ENCODE measurements around the gene GNB2. TPM values are rescaled to one million over a fixed set of nuclear protein-coding genes. Genes with fewer than 3 reads are reported as not detected.

Gene GNB2
- total and polyA plus RNA-seq, 12 donors: 54.1 to 365 (median 213) TPM

DNA sequence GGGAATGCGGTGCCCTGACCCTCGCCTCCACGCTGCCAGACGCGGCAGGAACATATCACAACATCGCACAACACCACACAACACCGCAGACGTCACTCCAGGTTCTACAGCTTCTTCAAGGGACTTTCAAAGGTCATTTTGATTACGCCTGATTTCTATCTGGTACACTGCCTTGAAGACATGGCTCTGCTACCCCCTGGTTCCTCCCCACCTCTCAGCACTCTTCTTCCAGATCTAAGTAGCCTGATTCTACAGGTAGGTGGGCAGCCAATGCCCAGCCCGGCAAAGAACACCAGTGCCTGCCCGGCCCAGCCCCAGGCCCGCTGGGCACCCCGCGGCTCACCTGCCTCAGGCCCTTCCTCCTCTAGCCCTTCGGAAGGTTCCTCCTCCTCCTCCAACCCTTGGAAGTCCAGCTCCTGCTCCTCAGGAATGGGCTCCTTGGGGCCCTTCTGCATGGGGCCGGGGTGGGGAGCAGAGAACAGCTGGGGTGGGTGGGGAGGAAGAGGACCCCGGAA lies 12.1 kb downstream of the GNB2 start:
- intact Hi-C loops (cut with DNase I): loop anchor here in 1 of 2 donors (5.0 kb wide), 2 partner anchors 113 to 218 kb away; partner anchors contain the start of gene SAP25
- Histone ChIP-seq H3K27ac (no peak overlapping the region), H3K36me3 (replicated peaks in 1 of 2) (peaks cover 0 to 77% of the 10 kb centered on the region in 2 donors), H3K9me3 (replicated peaks in 1 of 3) (no peaks in the 10 kb centered on the region), H3K4me1 (replicated peaks in 1 of 2) (peaks cover 9 to 42% of the 10 kb centered on the region in 2 donors), H3K27me3 (no peaks in the 10 kb centered on the region), H3K4me3 (no peak overlapping the region)
- TF ChIP-seq POLR2A (IDR thresholded peaks at IDR 0.05): no peak
- TF ChIP-seq, protein P1, sequence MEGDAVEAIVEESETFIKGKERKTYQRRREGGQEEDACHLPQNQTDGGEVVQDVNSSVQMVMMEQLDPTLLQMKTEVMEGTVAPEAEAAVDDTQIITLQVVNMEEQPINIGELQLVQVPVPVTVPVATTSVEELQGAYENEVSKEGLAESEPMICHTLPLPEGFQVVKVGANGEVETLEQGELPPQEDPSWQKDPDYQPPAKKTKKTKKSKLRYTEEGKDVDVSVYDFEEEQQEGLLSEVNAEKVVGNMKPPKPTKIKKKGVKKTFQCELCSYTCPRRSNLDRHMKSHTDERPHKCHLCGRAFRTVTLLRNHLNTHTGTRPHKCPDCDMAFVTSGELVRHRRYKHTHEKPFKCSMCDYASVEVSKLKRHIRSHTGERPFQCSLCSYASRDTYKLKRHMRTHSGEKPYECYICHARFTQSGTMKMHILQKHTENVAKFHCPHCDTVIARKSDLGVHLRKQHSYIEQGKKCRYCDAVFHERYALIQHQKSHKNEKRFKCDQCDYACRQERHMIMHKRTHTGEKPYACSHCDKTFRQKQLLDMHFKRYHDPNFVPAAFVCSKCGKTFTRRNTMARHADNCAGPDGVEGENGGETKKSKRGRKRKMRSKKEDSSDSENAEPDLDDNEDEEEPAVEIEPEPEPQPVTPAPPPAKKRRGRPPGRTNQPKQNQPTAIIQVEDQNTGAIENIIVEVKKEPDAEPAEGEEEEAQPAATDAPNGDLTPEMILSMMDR (IDR thresholded peaks at IDR 0.05): no peak
- DNase-seq: no peak
- WGBS, 4 donors: 88 to 93% (median 90%) methylated on average over 15 to 17 of the region's 17 CpGs

DNA sequence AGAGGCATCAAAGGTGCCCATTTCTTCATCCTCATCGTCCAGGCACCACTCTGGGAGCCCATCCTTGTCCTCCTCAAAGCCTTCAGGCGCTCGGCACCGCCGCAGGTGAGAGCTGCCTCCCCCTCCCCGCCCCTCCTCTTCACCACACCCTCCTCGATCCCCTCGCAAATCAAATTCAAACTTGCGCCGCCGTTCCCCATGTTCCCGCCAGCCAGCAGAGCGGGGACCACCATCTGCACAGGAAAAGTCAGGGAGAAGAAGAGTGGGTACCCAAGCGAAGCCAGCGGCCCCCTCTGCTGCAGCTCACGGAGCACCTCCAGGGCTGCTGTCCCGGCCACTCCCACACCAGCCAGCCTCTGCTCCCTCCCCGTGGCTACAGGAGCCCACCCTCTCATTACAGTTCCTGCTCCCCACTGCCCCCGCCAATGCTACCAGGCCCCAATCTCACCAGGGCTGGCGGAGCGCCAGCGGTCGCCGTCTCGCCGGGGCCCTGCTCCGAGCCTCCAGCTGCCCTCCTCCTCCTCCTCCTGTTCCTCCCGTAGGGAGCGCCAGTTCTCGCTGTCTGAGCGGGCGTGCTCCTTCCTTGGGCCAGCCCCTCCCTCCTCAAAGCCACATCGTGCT lies 12.8 kb downstream of the GNB2 start:
- intact Hi-C loops (cut with DNase I): loop anchor here in 1 of 2 donors (5.0 kb wide), 2 partner anchors 114 to 219 kb away; partner anchors contain the start of gene SAP25
- peaks cover 9 to 47% of the 10 kb centered on the region in 2 donors for H3K4me1 ChIP-seq (replicated peaks in 1 of 2)
- H3K27me3 ChIP-seq: no peaks in the 10 kb centered on the region
- DNase-seq: peak in 3 of 7 donors; percentile 13 to 32 (median 25)
- peak overlapping the region in 1 of 5 donors; percentile 71 for H3K27ac ChIP-seq
- no peaks in the 10 kb centered on the region for H3K9me3 ChIP-seq (replicated peaks in 1 of 3)
- no peak overlapping the region for H3K4me3 ChIP-seq
- WGBS, 4 donors: 71 to 86% (median 77%) methylated on average over 32 to 33 of the region's 33 CpGs
- TF ChIP-seq, protein P1 (IDR thresholded peaks at IDR 0.05): no peak
- TF ChIP-seq POLR2A (IDR thresholded peaks at IDR 0.05): no peak
- peaks cover 0 to 73% of the 10 kb centered on the region in 2 donors for H3K36me3 ChIP-seq (replicated peaks in 1 of 2)

DNA sequence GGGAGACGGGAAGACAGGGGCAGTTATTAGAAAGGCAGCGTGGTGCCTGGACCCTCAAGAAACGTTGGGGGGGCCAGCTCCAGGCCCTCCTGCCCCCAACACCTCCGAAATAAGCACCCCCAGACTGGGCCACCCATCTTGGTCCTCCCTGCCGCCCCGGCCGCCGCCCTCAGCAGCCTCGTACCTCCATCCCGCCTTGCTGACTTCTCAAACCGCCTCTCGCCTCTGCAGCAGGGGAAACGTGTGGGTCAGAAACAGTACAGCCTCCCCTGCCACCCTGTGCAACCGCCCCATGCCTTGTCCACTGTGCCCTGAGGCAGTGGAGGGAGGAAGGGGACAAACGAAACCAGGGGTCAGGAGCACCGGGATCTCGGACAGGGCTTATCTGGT lies 13.3 kb downstream of the GNB2 start:
- Histone ChIP-seq H3K27ac (peak overlapping the region in 1 of 5 donors; percentile 71), H3K4me3 (no peak overlapping the region), H3K27me3 (no peaks in the 10 kb centered on the region), H3K36me3 (replicated peaks in 1 of 2) (peaks cover 0 to 68% of the 10 kb centered on the region in 2 donors), H3K4me1 (replicated peaks in 1 of 2) (peaks cover 9 to 51% of the 10 kb centered on the region in 2 donors), H3K9me3 (replicated peaks in 1 of 3) (no peaks in the 10 kb centered on the region)
- peak in 1 of 7 donors; percentile 13 for DNase-seq
- WGBS, 4 donors: 83 to 90% (median 90%) methylated on average over 13 to 17 of the region's 17 CpGs
- intact Hi-C loops (cut with DNase I): loop anchor here in 1 of 2 donors (5.0 kb wide), 2 partner anchors 115 to 220 kb away; partner anchors contain the start of gene SAP25
- TF ChIP-seq, protein P1 (IDR thresholded peaks at IDR 0.05): no peak
- no peak for TF ChIP-seq POLR2A (IDR thresholded peaks at IDR 0.05)

DNA sequence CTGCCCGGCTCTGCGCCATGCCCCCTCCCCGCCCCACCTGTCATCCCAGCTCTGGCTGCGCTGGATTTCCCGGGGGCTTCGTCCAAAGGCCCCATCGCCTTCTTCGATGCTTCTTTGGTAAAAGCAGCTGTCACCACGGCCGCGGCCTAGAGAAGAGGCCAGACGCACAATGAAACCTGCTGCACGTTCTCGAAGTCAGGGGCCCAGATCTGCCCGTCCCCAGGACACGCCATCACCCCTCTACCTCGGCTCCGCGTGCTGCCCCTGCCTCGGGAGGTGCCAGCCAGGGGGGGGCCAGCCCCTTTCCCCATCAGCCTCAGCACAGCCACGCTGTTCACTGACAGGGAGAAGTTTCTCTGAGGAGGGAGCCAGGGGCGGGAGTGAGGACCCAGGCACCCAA lies 13.7 kb downstream of the GNB2 start:
- peaks cover 11 to 52% of the 10 kb centered on the region in 2 donors for H3K4me1 ChIP-seq (replicated peaks in 1 of 2)
- H3K9me3 ChIP-seq (replicated peaks in 1 of 3): no peaks in the 10 kb centered on the region
- intact Hi-C loops (cut with DNase I): loop anchor here in 1 of 2 donors (5.0 kb wide), 2 partner anchors 115 to 220 kb away; partner anchors contain the start of gene SAP25
- peaks cover 0 to 64% of the 10 kb centered on the region in 2 donors for H3K36me3 ChIP-seq (replicated peaks in 1 of 2)
- DNase-seq: peak in 1 of 7 donors; percentile 22
- peak overlapping the region in 2 of 5 donors; percentile 69 to 71 for H3K27ac ChIP-seq
- TF ChIP-seq POLR2A (IDR thresholded peaks at IDR 0.05): no peak
- TF ChIP-seq, protein P1 (IDR thresholded peaks at IDR 0.05): no peak
- no peaks in the 10 kb centered on the region for H3K27me3 ChIP-seq
- H3K4me3 ChIP-seq: no peak overlapping the region
- 86 to 95% (median 88%) methylated on average over 17 to 22 of the region's 22 CpGs for WGBS, 4 donors
